Activated CD4-positive, alpha-beta T cell treated with anti-CD3 and anti-CD28 coated beads, Interleukin-2, Interleukin-6, amounts not matched to agents 100 ng/mL and 50 ng/mL, durations not matched to agents 16 hours and 8 hours (primary cell): ENCODE measurements around the gene GPR89A.

Experiments used
- DNase-seq: peaks from one replicate; pipeline ENCODE4 v3.0.0-alpha.2; 2020

Gene GPR89A

GRCh38 chr1:145719230-145720079 is 111.7 kb downstream of the GPR89A start, which contains the start of gene CD160:
CD160 (plus strand) TSS chr1:145719499; CDS start chr1:145728328, 8,829 bp downstream.
- DNase-seq: peak; percentile 50
